Thymus (tissue), 11 donors: ENCODE data around the gene MARK3. TPM values are rescaled to one million over a fixed set of nuclear protein-coding genes. Genes with fewer than 3 reads are reported as not detected.

Experiments used
- DNase-seq, 9 donors: peaks; one replicate each; pipeline ENCODE4 v3.0.0-alpha.2; 2013; ENCODE audit warnings: low spot score in 9 of 9, low read depth in 6 of 9, missing footprints in 1 of 9
- H3K27ac ChIP-seq, 2 donors: one replicate each; pipeline ENCODE4 v1.5.1; 2013; ENCODE audit warnings: control low read depth in 1 of 2, low read depth in 1 of 2, low read length in 1 of 2, mild to moderate bottlenecking in 1 of 2, moderate library complexity in 1 of 2
- H3K27me3 ChIP-seq, 2 donors: one replicate each; pipeline ENCODE4 v1.5.1; 2013; ENCODE audit warnings: low read length in 1 of 2; ENCODE audit not compliant: control insufficient read depth in 2 of 2, insufficient read depth in 1 of 2
- H3K36me3 ChIP-seq, 2 donors: one replicate each; pipeline ENCODE4 v1.5.1; 2013; ENCODE audit warnings: low read length in 1 of 2, mild to moderate bottlenecking in 1 of 2, moderate library complexity in 1 of 2; ENCODE audit not compliant: control insufficient read depth in 2 of 2, insufficient read depth in 2 of 2
- H3K4me1 ChIP-seq, 2 donors: one replicate each; pipeline ENCODE4 v1.5.1; 2013; ENCODE audit warnings: low read length in 2 of 2; ENCODE audit not compliant: control insufficient read depth in 2 of 2, insufficient read depth in 2 of 2
- H3K4me3 ChIP-seq, 2 donors: one replicate each; pipeline ENCODE4 v1.5.1; 2013; ENCODE audit warnings: low read length in 2 of 2, control low read depth in 1 of 2, mild to moderate bottlenecking in 1 of 2
- H3K9me3 ChIP-seq, 2 donors: one replicate each; pipeline ENCODE4 v1.5.1; 2013; ENCODE audit warnings: low read length in 1 of 2, mild to moderate bottlenecking in 1 of 2; ENCODE audit not compliant: control insufficient read depth in 2 of 2, insufficient read depth in 1 of 2
- WGBS: extraction: QIAGEN DNeasy Blood & Tissue Kit; methylation state at CpG from one replicate; pipeline ENCODE4 v1.1.7; 2013; 5-methylcytosine and 5-hydroxymethylcytosine counted together
- polyA plus RNA-seq: library from polyadenylated mRNA; stranded (reverse); fragments of 200-250 nt; gene quantifications from one replicate; pipeline ENCODE4 v1.2.3, GENCODE V29; 2013
- total RNA-seq: library from RNA; stranded (reverse); fragments of 120-200 nt; gene quantifications from one replicate; pipeline ENCODE4 v1.2.4, GENCODE V29; 2013
- donor health status: healthy.

MARK3 gene
- total and polyA plus RNA-seq, 2 donors: 50.8 to 91.6 TPM

DNA sequence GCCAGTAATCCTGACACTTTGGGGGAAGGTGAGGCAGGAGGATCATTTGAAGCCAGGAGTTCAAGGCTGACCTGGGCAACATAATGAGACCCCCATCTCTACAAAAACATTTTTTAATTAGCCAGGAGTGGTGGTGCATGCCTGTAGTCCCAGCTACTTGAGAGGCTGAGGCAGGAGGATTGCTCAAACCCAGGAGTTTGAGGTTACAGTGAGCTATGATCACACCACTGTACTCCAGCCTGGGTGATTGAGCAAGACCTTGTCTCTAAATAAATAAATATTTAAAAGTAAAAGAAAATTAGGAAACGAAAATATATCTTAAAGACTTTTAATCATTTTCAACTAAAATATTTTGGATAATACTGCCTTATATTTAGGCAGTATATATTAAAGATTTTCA lies 111.6 kb downstream of the MARK3 start:
- H3K4me1 ChIP-seq: no peaks in the 10 kb centered on the region
- no peak overlapping the region for H3K4me3 ChIP-seq
- 51% methylated on average over 1 of the region's 1 CpG for WGBS
- H3K36me3 ChIP-seq: peaks cover 53 to 59% of the 10 kb centered on the region in 2 donors
- no peaks in the 10 kb centered on the region for H3K27me3 ChIP-seq
- no peak for DNase-seq
- no peak overlapping the region for H3K27ac ChIP-seq
- no peaks in the 10 kb centered on the region for H3K9me3 ChIP-seq

GRCh38 chr14:103499709-103500108 lies 114.5 kb downstream of the MARK3 start:
- no peak for DNase-seq
- Histone ChIP-seq H3K9me3 (no peaks in the 10 kb centered on the region), H3K4me1 (no peaks in the 10 kb centered on the region), H3K4me3 (no peak overlapping the region), H3K27me3 (no peaks in the 10 kb centered on the region), H3K36me3 (peaks cover 61 to 68% of the 10 kb centered on the region in 2 donors), H3K27ac (no peak overlapping the region)
- 84% methylated on average over 10 of the region's 10 CpGs for WGBS

- Histone ChIP-seq H3K4me3 (no peak overlapping the region), H3K4me1 (no peaks in the 10 kb centered on the region), H3K27me3 (no peaks in the 10 kb centered on the region), H3K27ac (no peak overlapping the region), H3K36me3 (peaks cover 61 to 68% of the 10 kb centered on the region in 2 donors), H3K9me3 (no peaks in the 10 kb centered on the region)
- WGBS: 62% methylated on average over 17 of the region's 17 CpGs
- DNase-seq: peak in 8 of 9 donors; percentile 33 to 73 (median 53)
These were observed 115.2 kb downstream of the MARK3 start for GRCh38 chr14:103500148-103500990.

- Histone ChIP-seq H3K4me1 (no peaks in the 10 kb centered on the region), H3K4me3 (no peak overlapping the region), H3K36me3 (peaks cover 59 to 62% of the 10 kb centered on the region in 2 donors), H3K27ac (no peak overlapping the region), H3K27me3 (no peaks in the 10 kb centered on the region), H3K9me3 (no peaks in the 10 kb centered on the region)
- DNase-seq: no peak
- WGBS: 93% methylated on average over 11 of the region's 11 CpGs
These were observed 116.0 kb downstream of the MARK3 start for GRCh38 chr14:103501041-103501870.

- Histone ChIP-seq H3K36me3 (peaks cover 62 to 64% of the 10 kb centered on the region in 2 donors), H3K9me3 (no peaks in the 10 kb centered on the region), H3K27me3 (no peaks in the 10 kb centered on the region), H3K4me1 (no peaks in the 10 kb centered on the region), H3K4me3 (no peak overlapping the region), H3K27ac (no peak overlapping the region)
- no peak for DNase-seq
- 94% methylated on average over 9 of the region's 9 CpGs for WGBS
These were observed 116.9 kb downstream of the MARK3 start for GRCh38 chr14:103501921-103502669.

DNA sequence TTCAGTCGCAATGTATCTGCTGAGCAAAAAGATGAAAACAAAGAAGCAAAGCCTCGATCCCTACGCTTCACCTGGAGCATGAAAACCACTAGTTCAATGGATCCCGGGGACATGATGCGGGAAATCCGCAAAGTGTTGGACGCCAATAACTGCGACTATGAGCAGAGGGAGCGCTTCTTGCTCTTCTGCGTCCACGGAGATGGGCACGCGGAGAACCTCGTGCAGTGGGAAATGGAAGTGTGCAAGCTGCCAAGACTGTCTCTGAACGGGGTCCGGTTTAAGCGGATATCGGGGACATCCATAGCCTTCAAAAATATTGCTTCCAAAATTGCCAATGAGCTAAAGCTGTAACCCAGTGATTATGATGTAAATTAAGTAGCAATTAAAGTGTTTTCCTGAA lies 117.7 kb downstream of the MARK3 start:
- no peaks in the 10 kb centered on the region for H3K4me1 ChIP-seq
- no peaks in the 10 kb centered on the region for H3K9me3 ChIP-seq
- H3K27ac ChIP-seq: no peak overlapping the region
- DNase-seq: no peak
- peaks cover 64 to 65% of the 10 kb centered on the region in 2 donors for H3K36me3 ChIP-seq
- H3K27me3 ChIP-seq: no peaks in the 10 kb centered on the region
- no peak overlapping the region for H3K4me3 ChIP-seq
- WGBS: 97% methylated on average over 18 of the region's 18 CpGs

DNA sequence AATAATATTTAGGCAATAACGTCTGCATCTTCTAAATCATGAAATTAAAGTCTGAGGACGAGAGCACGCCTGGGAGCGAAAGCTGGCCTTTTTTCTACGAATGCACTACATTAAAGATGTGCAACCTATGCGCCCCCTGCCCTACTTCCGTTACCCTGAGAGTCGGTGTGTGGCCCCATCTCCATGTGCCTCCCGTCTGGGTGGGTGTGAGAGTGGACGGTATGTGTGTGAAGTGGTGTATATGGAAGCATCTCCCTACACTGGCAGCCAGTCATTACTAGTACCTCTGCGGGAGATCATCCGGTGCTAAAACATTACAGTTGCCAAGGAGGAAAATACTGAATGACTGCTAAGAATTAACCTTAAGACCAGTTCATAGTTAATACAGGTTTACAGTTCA lies 118.1 kb downstream of the MARK3 start:
- no peak overlapping the region for H3K27ac ChIP-seq
- H3K36me3 ChIP-seq: peaks cover 64 to 65% of the 10 kb centered on the region in 2 donors
- H3K4me1 ChIP-seq: no peaks in the 10 kb centered on the region
- H3K27me3 ChIP-seq: no peaks in the 10 kb centered on the region
- no peaks in the 10 kb centered on the region for H3K9me3 ChIP-seq
- WGBS: 98% methylated on average over 12 of the region's 12 CpGs
- no peak overlapping the region for H3K4me3 ChIP-seq
- DNase-seq: no peak

DNA sequence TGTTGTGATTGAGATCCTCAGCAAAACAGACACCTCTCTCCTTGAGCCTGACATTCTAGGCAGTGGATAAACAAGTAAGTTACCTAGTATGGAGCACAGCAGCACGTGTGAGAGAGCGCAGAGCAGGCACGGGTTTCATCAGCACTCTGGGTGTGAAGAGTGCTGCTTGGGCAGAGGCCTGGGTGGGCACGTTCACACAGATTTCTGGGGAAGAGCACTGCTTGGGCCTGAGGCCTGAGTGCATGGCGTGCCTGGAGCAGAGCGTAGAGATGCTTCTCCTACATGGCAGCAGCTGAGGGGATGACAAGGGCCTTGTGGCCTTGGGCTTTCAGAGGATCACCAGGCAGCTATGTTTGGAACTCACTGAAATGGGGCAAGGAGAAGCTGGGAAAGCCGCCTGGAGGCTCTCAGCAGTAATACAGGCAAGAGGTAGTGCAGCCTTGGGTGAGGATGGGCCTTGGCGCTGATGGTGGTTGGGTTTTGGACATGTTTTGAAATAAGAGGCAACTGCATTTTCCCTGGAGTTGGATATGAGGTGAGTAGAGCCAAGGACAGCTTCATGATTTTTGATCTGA lies 119.9 kb downstream of the MARK3 start:
- DNase-seq: no peak
- peaks cover 59 to 69% of the 10 kb centered on the region in 2 donors for H3K36me3 ChIP-seq
- 86% methylated on average over 8 of the region's 8 CpGs for WGBS
- no peaks in the 10 kb centered on the region for H3K4me1 ChIP-seq
- H3K27ac ChIP-seq: no peak overlapping the region
- no peaks in the 10 kb centered on the region for H3K9me3 ChIP-seq
- H3K27me3 ChIP-seq: no peaks in the 10 kb centered on the region
- no peak overlapping the region for H3K4me3 ChIP-seq
